Breast epithelium (tissue), 4 donors: ENCODE results near the gene LYL1. TPM values are rescaled to one million over a fixed set of nuclear protein-coding genes. Genes with fewer than 3 reads are reported as not detected.

Source experiments
- DNase-seq, 2 donors: peaks; one replicate each; pipeline ENCODE4 v3.0.0-alpha.2; 2019; ENCODE audit warnings: low spot score in 2 of 2
- H3K27ac ChIP-seq, 2 donors: fragments of 200-600 bp; sonication (generic) in 1 of 2; one replicate each; pipeline ENCODE4 v1.5.1; 2016 to 2019; ENCODE audit warnings: mild to moderate bottlenecking in 1 of 2
- H3K27me3 ChIP-seq, 2 donors: fragments of 200-600 bp; sonication (generic) in 1 of 2; one replicate each; pipeline versions ENCODE4 v1.5.1 to v1.6.0; 2017 to 2019; ENCODE audit warnings: control low read depth in 1 of 2, mild to moderate bottlenecking in 1 of 2
- H3K36me3 ChIP-seq: fragments of 200-600 bp; one replicate; pipeline ENCODE4 v1.5.1; 2019
- H3K4me1 ChIP-seq, 2 donors: fragments of 200-600 bp; sonication (generic); one replicate each; pipeline ENCODE4 v1.5.1; 2016 to 2019; ENCODE audit warnings: control low read depth in 1 of 2
- H3K4me3 ChIP-seq, 3 donors: fragments of 200-600 bp; sonication (generic); 1 replicate in 2 of 3; 2 replicates in 1 of 3; pipeline ENCODE4 v1.5.1; 2016 to 2019; ENCODE audit warnings: mild to moderate bottlenecking in 3 of 3, moderate library complexity in 2 of 3
- H3K9me3 ChIP-seq, 2 donors: fragments of 200-600 bp; sonication (generic) in 1 of 2; one replicate each; pipeline ENCODE4 v1.5.1; 2016 to 2019; ENCODE audit warnings: control low read depth in 1 of 2
- CTCF ChIP-seq, 3 donors: fragments of 450-650 bp; IDR thresholded peaks; one replicate each; pipeline ENCODE4 v1.5.1; 2016 to 2017; ENCODE audit warnings: antibody characterized with exemption in 3 of 3, mild to moderate bottlenecking in 3 of 3, moderate library complexity in 3 of 3
- POLR2A ChIP-seq: fragments of 450-650 bp; IDR thresholded peaks from one replicate; pipeline ENCODE4 v1.6.1; 2016; ENCODE audit warnings: antibody characterized with exemption, mild to moderate bottlenecking, moderate library complexity
- POLR2AphosphoS5 ChIP-seq, 3 donors: sonication (generic); formaldehyde crosslinking; IDR thresholded peaks; one replicate each; pipeline ENCODE4 v1.6.1; 2017; ENCODE audit warnings: antibody characterized with exemption in 3 of 3
- intact Hi-C: fragments of 100-400 bp; cut with DNase I; formaldehyde crosslinking; loops from one replicate; pipeline ENCODE4 v1.15.1; 2023; ENCODE audit warnings: low total_unique reads
- total RNA-seq, 3 donors: library from RNA; depleted of rRNA; stranded (reverse); fragments of >200 nt; gene quantifications; one replicate each; pipeline ENCODE4 v1.1.0, GENCODE V29; 2016

Gene LYL1
- total RNA-seq, 3 donors from 2014 or later, result 7.0 to 21.0 (median 9.2) TPM

- intact Hi-C loops, result no loop called here
- Histone ChIP-seq H3K9me3 (no peaks in the 10 kb centered on the region), H3K36me3 (no peaks in the 10 kb centered on the region), H3K4me1 (peaks cover 0 to 4% of the 10 kb centered on the region in 2 donors), H3K27me3 (no peaks in the 10 kb centered on the region), H3K4me3 (peak overlapping the region; percentile 14 to 49 (median 26)), H3K27ac (peak overlapping the region in 1 of 2 donors; percentile 36)
- TF ChIP-seq POLR2AphosphoS5 (IDR thresholded peaks at IDR 0.05), result peak; percentile 65 to 94 (median 92)
- TF ChIP-seq CTCF (IDR thresholded peaks at IDR 0.05), result peak; percentile 16 to 50 (median 48)
- TF ChIP-seq POLR2A, result no peak
- no peak for DNase-seq
Measured at GRCh38 chr19:13104360-13104847, 1.7 kb upstream of the LYL1 start.

DNA sequence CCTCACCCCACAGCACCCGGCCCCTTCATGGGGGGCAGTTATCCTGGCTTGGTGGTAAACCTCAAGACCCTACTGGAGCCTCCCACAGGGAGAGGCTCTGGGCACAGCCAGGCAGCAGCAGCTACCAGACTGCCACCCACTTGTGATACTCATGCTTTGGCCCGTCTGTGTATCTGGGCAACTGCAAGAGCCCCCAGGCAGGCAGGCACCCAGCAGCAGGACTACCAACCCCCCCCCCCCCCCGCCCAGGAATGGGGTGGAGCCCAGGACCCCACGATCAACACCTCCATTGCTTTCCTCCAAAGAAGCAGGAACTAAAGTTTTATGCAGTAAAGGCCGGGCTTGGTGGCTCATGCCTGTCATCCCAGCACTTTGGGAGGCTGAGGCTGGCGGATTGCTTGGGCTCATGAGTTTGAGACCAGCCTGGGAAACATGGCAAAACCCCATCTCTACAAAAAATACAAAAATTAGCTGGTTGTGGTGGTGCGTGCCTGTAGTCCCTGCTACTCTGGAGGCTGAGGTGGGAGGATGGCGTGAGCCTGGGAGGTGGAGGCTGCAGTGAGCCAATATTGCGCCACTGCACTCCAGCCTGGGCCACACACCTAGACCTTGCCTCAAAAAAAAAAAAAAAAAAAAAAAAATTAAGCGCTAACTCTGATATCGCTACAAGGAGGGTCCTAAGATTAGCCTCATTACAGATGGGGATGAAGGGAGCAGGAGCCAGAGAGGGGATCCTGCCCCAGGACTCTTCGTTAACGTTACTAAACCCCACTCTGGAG is 1.1 kb upstream of the LYL1 start:
- no peak for DNase-seq
- Histone ChIP-seq H3K27ac (peak overlapping the region; percentile 62 to 76), H3K27me3 (no peaks in the 10 kb centered on the region), H3K9me3 (no peaks in the 10 kb centered on the region), H3K4me1 (peaks cover 0 to 4% of the 10 kb centered on the region in 2 donors), H3K36me3 (no peaks in the 10 kb centered on the region), H3K4me3 (peak overlapping the region in 2 of 3 donors; percentile 14 to 49)
- intact Hi-C loops, result no loop called here
- no peak for TF ChIP-seq CTCF (IDR thresholded peaks at IDR 0.05)
- TF ChIP-seq POLR2A, result no peak
- TF ChIP-seq POLR2AphosphoS5 (IDR thresholded peaks at IDR 0.05), result no peak

DNA sequence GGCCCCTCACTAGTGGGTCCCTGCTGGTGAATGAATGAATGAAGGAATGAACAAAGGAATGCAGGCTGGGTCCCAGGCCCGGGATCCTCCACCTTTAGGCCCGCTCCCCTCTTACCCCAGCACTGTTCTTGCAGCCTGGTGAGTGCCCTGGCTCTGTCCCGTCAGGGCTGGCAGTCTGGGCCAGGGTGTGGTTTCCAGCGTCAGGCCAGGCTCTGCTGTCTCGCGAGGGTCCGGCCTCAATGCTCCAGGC is 317 bp downstream of the LYL1 start:
- intact Hi-C loops, result no loop called here
- no peak for DNase-seq

GRCh38 chr19:13101590-13102415 is 855 bp downstream of the LYL1 start:
- Histone ChIP-seq H3K4me1 (peaks cover 0 to 4% of the 10 kb centered on the region in 2 donors), H3K27ac (peak overlapping the region; percentile 62 to 76), H3K9me3 (no peaks in the 10 kb centered on the region), H3K36me3 (no peaks in the 10 kb centered on the region), H3K27me3 (no peaks in the 10 kb centered on the region), H3K4me3 (peak overlapping the region; percentile 41 to 59 (median 52))
- TF ChIP-seq CTCF (IDR thresholded peaks at IDR 0.05) (no peak), POLR2AphosphoS5 (IDR thresholded peaks at IDR 0.05) (no peak), POLR2A (no peak)
- no peak for DNase-seq
- intact Hi-C loops, result no loop called here

More for the DNA sequence above, 317 bp downstream of the LYL1 start:
- TF ChIP-seq POLR2A (no peak), POLR2AphosphoS5 (IDR thresholded peaks at IDR 0.05) (no peak), CTCF (IDR thresholded peaks at IDR 0.05) (no peak)
- Histone ChIP-seq H3K27me3 (no peaks in the 10 kb centered on the region), H3K4me3 (peak overlapping the region; percentile 41 to 59 (median 52)), H3K36me3 (no peaks in the 10 kb centered on the region), H3K9me3 (no peaks in the 10 kb centered on the region), H3K4me1 (peaks cover 0 to 4% of the 10 kb centered on the region in 2 donors), H3K27ac (peak overlapping the region; percentile 62 to 76)
